ENCODE measurements around the gene RIN3.

RIN3 gene

DNA sequence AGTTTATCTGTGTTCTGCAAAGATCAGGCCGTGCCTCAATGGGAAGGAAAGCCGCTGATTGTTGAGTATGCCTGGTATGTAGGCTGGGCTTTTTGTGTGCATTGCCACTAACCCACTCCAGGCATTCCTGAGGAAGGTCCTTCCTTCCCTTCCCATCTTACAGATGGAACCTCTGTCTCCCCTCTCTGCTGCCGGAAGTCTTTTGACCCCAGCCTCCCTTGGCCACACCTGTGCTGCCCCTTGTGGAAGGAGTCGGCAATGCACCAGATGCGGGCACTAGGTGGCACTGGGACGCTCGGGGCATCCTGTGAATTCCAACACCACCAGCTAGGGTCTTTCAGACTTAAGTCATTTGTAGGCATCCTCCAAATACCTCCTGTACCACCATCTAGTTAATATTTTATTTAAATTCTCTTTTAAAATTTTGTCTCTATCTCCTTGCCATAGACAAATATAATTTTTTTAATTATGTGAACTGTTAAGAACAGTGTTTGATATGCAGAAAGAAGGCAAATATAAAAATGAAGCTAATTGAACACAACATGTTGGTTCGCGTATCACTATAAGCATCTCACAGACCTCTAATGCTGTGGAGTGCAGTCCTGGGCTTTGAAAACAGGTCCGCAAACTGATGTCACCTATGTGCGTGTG, 99.6 kb downstream of the RIN3 start:
- TF ChIP-seq, protein P1, sequence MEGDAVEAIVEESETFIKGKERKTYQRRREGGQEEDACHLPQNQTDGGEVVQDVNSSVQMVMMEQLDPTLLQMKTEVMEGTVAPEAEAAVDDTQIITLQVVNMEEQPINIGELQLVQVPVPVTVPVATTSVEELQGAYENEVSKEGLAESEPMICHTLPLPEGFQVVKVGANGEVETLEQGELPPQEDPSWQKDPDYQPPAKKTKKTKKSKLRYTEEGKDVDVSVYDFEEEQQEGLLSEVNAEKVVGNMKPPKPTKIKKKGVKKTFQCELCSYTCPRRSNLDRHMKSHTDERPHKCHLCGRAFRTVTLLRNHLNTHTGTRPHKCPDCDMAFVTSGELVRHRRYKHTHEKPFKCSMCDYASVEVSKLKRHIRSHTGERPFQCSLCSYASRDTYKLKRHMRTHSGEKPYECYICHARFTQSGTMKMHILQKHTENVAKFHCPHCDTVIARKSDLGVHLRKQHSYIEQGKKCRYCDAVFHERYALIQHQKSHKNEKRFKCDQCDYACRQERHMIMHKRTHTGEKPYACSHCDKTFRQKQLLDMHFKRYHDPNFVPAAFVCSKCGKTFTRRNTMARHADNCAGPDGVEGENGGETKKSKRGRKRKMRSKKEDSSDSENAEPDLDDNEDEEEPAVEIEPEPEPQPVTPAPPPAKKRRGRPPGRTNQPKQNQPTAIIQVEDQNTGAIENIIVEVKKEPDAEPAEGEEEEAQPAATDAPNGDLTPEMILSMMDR (conservative IDR thresholded peaks at IDR 0.05; ENCODE audit: low read depth) = peak; percentile 47
- ChIA-PET POLR2A (ENCODE audit: low non-redundant PET) (no interaction called here), CTCF (interaction anchor here (0.7 to 1.0 kb wide), 4 partner anchors 9 to 101 kb away, joined by 3 to 6 read pairs (median 4); no protein-coding TSS in a partner anchor)
- no peak overlapping the region for H3K27ac ChIP-seq
- DNase-seq (ENCODE audit: low spot score) = peak; percentile 34

DNA sequence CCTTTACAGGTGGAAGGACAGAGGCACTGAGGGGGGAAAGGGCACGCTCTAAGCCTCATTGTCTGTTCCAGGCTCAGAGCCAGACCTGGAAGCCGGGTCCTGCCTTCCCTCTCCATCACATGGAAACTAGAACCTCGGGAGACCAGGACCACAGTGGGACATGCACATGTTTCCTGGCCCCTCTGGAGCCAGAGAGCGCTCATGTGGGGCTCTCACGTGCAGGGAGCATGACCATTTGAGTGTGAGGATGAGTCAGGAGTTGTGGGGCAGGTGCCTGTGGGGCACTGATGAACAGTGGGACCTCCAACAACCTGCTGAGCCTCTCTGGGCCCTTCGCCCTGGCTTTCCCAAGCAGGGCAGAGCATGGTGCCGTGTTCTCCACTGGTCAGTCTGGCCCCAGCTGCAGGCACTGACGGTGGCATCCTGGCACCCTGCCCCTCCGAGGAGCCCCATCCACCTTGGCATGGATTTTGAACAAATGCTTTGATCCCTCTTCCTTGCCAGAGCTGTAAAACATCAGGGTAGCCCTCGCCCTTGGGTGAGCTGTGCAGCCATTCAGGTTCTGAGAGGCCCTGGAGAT, 100.2 kb downstream of the RIN3 start:
- ChIA-PET POLR2A (ENCODE audit: low non-redundant PET) (no interaction called here), CTCF (interaction anchor here (0.7 to 1.0 kb wide), 4 partner anchors 9 to 102 kb away, joined by 3 to 6 read pairs (median 4); no protein-coding TSS in a partner anchor)
- no peak for DNase-seq (ENCODE audit: low spot score)
- TF ChIP-seq, protein P1 (conservative IDR thresholded peaks at IDR 0.05; ENCODE audit: low read depth) = no peak
- H3K27ac ChIP-seq = no peak overlapping the region

DNA sequence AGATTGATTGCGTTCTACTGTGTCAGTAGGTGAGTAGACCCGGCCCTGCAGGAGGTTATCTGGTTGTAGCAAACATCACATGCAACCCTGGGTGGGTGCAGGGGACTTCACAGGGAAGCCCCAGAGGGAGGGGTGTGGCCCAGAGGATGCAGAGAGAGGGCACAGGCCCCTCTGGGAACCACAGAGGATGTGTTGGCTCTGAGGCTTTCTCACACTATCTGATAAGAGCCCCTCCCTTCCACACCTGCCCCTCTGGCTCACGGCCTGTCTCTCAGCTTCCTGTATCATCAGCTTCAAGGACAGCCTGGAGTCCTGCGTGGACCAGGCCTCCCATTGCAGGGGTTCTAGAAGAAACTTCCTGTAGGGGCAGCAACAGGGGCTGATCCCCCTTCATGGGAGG, 101.9 kb downstream of the RIN3 start:
- TF ChIP-seq, protein P1 (conservative IDR thresholded peaks at IDR 0.05; ENCODE audit: low read depth) = no peak
- CTCF ChIA-PET = no interaction called here
- POLR2A ChIA-PET (ENCODE audit: low non-redundant PET) = no interaction called here
- H3K27ac ChIP-seq = no peak overlapping the region
- DNase-seq (ENCODE audit: low spot score) = no peak

DNA sequence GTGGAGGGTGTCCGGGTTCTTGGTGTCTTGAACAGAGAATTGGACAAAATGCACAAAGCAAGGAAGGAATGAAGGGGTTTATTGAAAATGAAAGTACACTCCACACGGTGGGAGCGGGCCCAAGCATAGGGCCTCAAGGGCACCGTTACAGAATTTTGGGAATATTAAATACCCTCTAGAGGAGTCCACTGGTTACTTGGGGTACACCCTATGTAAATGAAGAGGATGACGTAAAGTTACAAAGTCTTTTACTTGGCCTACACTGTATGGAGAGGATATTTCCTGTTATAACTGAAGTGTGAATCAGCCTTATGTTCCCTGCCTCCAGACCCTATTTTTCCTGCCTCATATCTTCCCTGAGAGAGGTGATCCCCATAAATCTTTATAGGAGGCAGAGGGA, 102.6 kb downstream of the RIN3 start:
- ChIA-PET POLR2A (ENCODE audit: low non-redundant PET) (no interaction called here), CTCF (no interaction called here)
- TF ChIP-seq, protein P1 (conservative IDR thresholded peaks at IDR 0.05; ENCODE audit: low read depth) = no peak
- no peak overlapping the region for H3K27ac ChIP-seq
- no peak for DNase-seq (ENCODE audit: low spot score)

- ChIA-PET POLR2A (ENCODE audit: low non-redundant PET) (no interaction called here), CTCF (no interaction called here)
- H3K27ac ChIP-seq = no peak overlapping the region
- TF ChIP-seq, protein P1 (conservative IDR thresholded peaks at IDR 0.05; ENCODE audit: low read depth) = no peak
- no peak for DNase-seq (ENCODE audit: low spot score)
Observed at GRCh38 chr14:92617581-92617980, 104.0 kb downstream of the RIN3 start.

GRCh38 chr14:92619671-92620456, 106.3 kb downstream of the RIN3 start:
- ChIA-PET POLR2A (ENCODE audit: low non-redundant PET) (no interaction called here), CTCF (interaction anchor here (1.0 kb wide), 1 partner anchor 67 kb away, joined by 4 read pairs; no protein-coding TSS in a partner anchor)
- H3K27ac ChIP-seq = no peak overlapping the region
- no peak for DNase-seq (ENCODE audit: low spot score)
- TF ChIP-seq, protein P1 (conservative IDR thresholded peaks at IDR 0.05; ENCODE audit: low read depth) = no peak
